Measurements from ENCODE around the gene ZNF275. TPM values are rescaled to one million over a fixed set of nuclear protein-coding genes. Genes with fewer than 3 reads are reported as not detected.

The ZNF275 gene
- total and polyA plus RNA-seq, 12 donors: 22.8 to 252 (median 101) TPM

- WGBS, 4 donors: 10 to 69% (median 43%) methylated on average over 2 to 9 of the region's 13 CpGs
- H3K27ac ChIP-seq: no peak overlapping the region
- no peaks in the 10 kb centered on the region for H3K4me1 ChIP-seq (replicated peaks in 1 of 2)
- DNase-seq: no peak
- TF ChIP-seq POLR2A (IDR thresholded peaks at IDR 0.05): no peak
- no peak for TF ChIP-seq CTCF (IDR thresholded peaks at IDR 0.05)
- no peaks in the 10 kb centered on the region for H3K9me3 ChIP-seq (replicated peaks in 1 of 3)
- no peak overlapping the region for H3K4me3 ChIP-seq
- no peaks in the 10 kb centered on the region for H3K36me3 ChIP-seq (replicated peaks in 1 of 2)
- intact Hi-C loops (cut with DNase I): no loop called here
- no peaks in the 10 kb centered on the region for H3K27me3 ChIP-seq
Observed at GRCh38 chrX:153320555-153321184, 13.3 kb upstream of the ZNF275 start.

GRCh38 chrX:153321381-153322124 lies 12.4 kb upstream of the ZNF275 start, which contains the start of gene PNMA6F:
PNMA6F (minus strand) TSS chrX:153321767; CDS start chrX:153320674, 1,093 bp downstream.
- no peak within 1 kb of the TSS for H3K27ac ChIP-seq
- no peak for TF ChIP-seq POLR2A (IDR thresholded peaks at IDR 0.05)
- no peak for TF ChIP-seq CTCF (IDR thresholded peaks at IDR 0.05)
- intact Hi-C loops (cut with DNase I): no loop called here
- H3K4me1 ChIP-seq (replicated peaks in 1 of 2): no peaks in the 10 kb centered on the region
- 60 to 65% (median 61%) methylated on average over 8 to 36 of the region's 36 CpGs for WGBS, 4 donors
- H3K27me3 ChIP-seq: no peaks in the 10 kb centered on the region
- no peak for DNase-seq
- H3K4me3 ChIP-seq: no peak within 1 kb of the TSS
- H3K36me3 ChIP-seq (replicated peaks in 1 of 2): no peaks in the 10 kb centered on the region
- H3K9me3 ChIP-seq (replicated peaks in 1 of 3): no peaks in the 10 kb centered on the region

- Histone ChIP-seq H3K27ac (no peak overlapping the region), H3K4me1 (replicated peaks in 1 of 2) (no peaks in the 10 kb centered on the region), H3K27me3 (peaks cover 3% of the 10 kb centered on the region), H3K9me3 (replicated peaks in 1 of 3) (no peaks in the 10 kb centered on the region), H3K36me3 (replicated peaks in 1 of 2) (no peaks in the 10 kb centered on the region), H3K4me3 (no peak overlapping the region)
- no peak for TF ChIP-seq POLR2A (IDR thresholded peaks at IDR 0.05)
- DNase-seq: no peak
- 72 to 95% (median 81%) methylated on average over 3 to 4 of the region's 4 CpGs for WGBS, 4 donors
- intact Hi-C loops (cut with DNase I): no loop called here
Observed at GRCh38 chrX:153327561-153327960, 6.4 kb upstream of the ZNF275 start.

- Histone ChIP-seq H3K4me3 (no peak overlapping the region), H3K27ac (no peak overlapping the region), H3K27me3 (peaks cover 3% of the 10 kb centered on the region), H3K36me3 (replicated peaks in 1 of 2) (no peaks in the 10 kb centered on the region), H3K9me3 (replicated peaks in 1 of 3) (no peaks in the 10 kb centered on the region), H3K4me1 (replicated peaks in 1 of 2) (no peaks in the 10 kb centered on the region)
- WGBS, 4 donors: 62 to 73% (median 69%) methylated on average over 2 of the region's 2 CpGs
- intact Hi-C loops (cut with DNase I): no loop called here
- TF ChIP-seq CTCF (IDR thresholded peaks at IDR 0.05) (no peak), POLR2A (IDR thresholded peaks at IDR 0.05) (no peak)
- DNase-seq: no peak
Observed at GRCh38 chrX:153333266-153333665, 687 bp upstream of the ZNF275 start.
